Panc1 (cell line): ENCODE results near the gene WSCD1. TPM values are rescaled to one million over a fixed set of nuclear protein-coding genes. Genes with fewer than 3 reads are reported as not detected.

Source experiments
- ATAC-seq: fragments of 200-7000 bp; cut with Tn5 transposase; 2 replicates; pipeline ENCODE4 v1.9.1; 2020; ENCODE audit warnings: mild to moderate bottlenecking, moderate library complexity
- BruUV-seq: library from RNA; stranded (reverse); fragments of 400-500 nt; replicated peaks from 2 replicates; lab custom pipeline; 2021; lab: Mats Ljungman, UMichigan
- CTCF ChIA-PET: fragments of 300-600 bp; sonication (Branson Sonifier 250); formaldehyde crosslinking; loops from one replicate; lab custom pipeline; 2022; ENCODE audit warnings: antibody characterized with exemption; lab: Charles Lee
- POLR2A ChIA-PET: fragments of 300-600 bp; sonication (Branson Sonifier 250); formaldehyde crosslinking; loops from one replicate; lab custom pipeline; 2022; ENCODE audit warnings: antibody characterized with exemption; lab: Charles Lee
- DNase-seq: peaks from one replicate; pipeline ENCODE4 v3.0.0-alpha.2; 2010; ENCODE audit warnings: low read depth, low spot score
- H3K27ac ChIP-seq: 2 replicates; pipeline ENCODE4 v1.5.1; 2011; ENCODE audit warnings: mild to moderate bottlenecking, low read length, inconsistent platforms
- H3K27me3 ChIP-seq: fragments of 200-500 bp; sonication (Bioruptor generic); 2 replicates; pipeline ENCODE4 v1.6.0; 2014; ENCODE audit warnings: low read length, inconsistent platforms; ENCODE audit not compliant: control insufficient read depth, insufficient read depth
- H3K36me3 ChIP-seq: fragments of 200-500 bp; sonication (Bioruptor generic); 2 replicates; pipeline ENCODE4 v1.5.1; 2014; ENCODE audit warnings: inconsistent platforms, mild to moderate bottlenecking, low read length, moderate library complexity; ENCODE audit not compliant: control insufficient read depth, insufficient read depth
- H3K4me1 ChIP-seq: 2 replicates; pipeline ENCODE4 v1.5.1; 2011; ENCODE audit warnings: inconsistent platforms, mild to moderate bottlenecking, low read length, moderate library complexity; ENCODE audit not compliant: control insufficient read depth, insufficient read depth
- H3K4me3 ChIP-seq, 2 experiments: 2 replicates each; pipeline ENCODE4 v1.5.1; 2011 to 2012; ENCODE audit warnings: low read depth in 2 of 2, low read length in 2 of 2, mild to moderate bottlenecking in 2 of 2, inconsistent platforms in 1 of 2, moderate library complexity in 1 of 2
- H3K9me3 ChIP-seq: fragments of 200-500 bp; sonication (Bioruptor generic); 2 replicates; pipeline ENCODE4 v1.5.1; 2014; ENCODE audit warnings: low read depth, mild to moderate bottlenecking, inconsistent platforms, low read length, moderate library complexity; ENCODE audit not compliant: control insufficient read depth, insufficient read depth
- POLR2AphosphoS5 ChIP-seq: IDR thresholded peaks from 2 replicates; pipeline ENCODE4 v1.6.1; 2012; ENCODE audit warnings: mild to moderate bottlenecking, low read depth, low read length, moderate library complexity
- SIN3A ChIP-seq: IDR thresholded peaks from 2 replicates; pipeline ENCODE4 v1.6.1; 2012; ENCODE audit warnings: low read depth, mild to moderate bottlenecking, low read length, moderate library complexity, borderline replicate concordance; ENCODE audit not compliant: insufficient read depth
- TCF7L2 ChIP-seq: IDR thresholded peaks from 2 replicates; pipeline ENCODE4 v1.6.1; 2011; ENCODE audit warnings: mild to moderate bottlenecking, low read depth, low read length, inconsistent platforms
- in situ Hi-C: cut with HindIII; loops from 2 replicates; pipeline ENCODE4 v1.10.0; 2016; ENCODE audit warnings: low sequenced_read_pairs, low pct_unique_long_range_greater_than_20kb
- intact Hi-C: fragments of 100-400 bp; cut with micrococcal nuclease; formaldehyde crosslinking; loops from one replicate; pipeline ENCODE4 v1.10.0; 2022; ENCODE audit not compliant: unreplicated experiment
- total RNA-seq: library from RNA; stranded (reverse); gene quantifications from one replicate; pipeline ENCODE4 v1.2.1, GENCODE V29; 2021; ENCODE audit not compliant: unreplicated experiment
- TF ChIP-seq, protein P1 (sequence below), 2 experiments: IDR thresholded peaks; 2 replicates each; pipeline ENCODE4 v1.6.1; 2011 to 2012; ENCODE audit warnings: low read depth in 2 of 2, control low read depth in 1 of 2, low read length in 1 of 2, mild to moderate bottlenecking in 1 of 2, moderate library complexity in 1 of 2; ENCODE audit not compliant: insufficient read depth in 1 of 2
- TF ChIP-seq, protein P2 (sequence below): fragments of 450-650 bp; IDR thresholded peaks from 2 replicates; pipeline ENCODE4 v1.5.1; 2017; ENCODE audit warnings: mild to moderate bottlenecking

WSCD1 gene
- total RNA-seq, 1 experiment from 2014 or later = 0.74 TPM

DNA sequence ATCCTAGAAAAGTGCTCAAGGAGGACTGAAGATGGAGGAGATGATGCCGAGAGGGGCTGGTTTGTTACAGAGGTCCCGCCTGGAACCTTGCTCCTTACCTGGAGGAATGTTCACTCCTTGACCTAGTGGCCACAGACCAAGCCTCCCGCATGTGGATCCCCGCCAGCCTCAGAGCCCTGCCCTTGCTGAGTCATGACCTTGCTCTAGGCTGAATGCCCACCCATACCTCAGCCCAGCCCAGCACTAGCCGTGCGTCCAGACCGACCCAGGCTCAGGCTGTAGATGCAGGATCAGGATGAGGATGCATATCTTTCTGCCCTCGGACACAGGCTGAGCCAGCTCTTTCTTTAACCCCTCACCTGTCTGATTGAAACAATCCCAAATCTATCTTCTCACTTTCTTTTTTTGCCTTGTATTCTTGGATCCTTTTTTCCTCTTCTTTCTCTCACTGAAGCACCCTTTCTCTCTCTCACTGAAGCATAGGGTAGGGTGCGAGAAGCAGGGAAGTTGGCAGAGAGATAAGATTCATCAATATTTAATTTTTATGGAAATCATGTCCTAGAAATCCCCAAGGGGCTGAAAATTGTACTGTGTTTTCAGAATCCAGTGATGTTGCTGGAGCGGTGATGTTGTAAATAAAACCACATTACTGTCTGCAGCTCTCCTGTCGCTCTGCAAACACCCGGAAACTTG, 34.9 kb downstream of the WSCD1 start:
- Histone ChIP-seq H3K4me3 (no peak overlapping the region), H3K36me3 (no peaks in the 10 kb centered on the region), H3K4me1 (no peaks in the 10 kb centered on the region), H3K27me3 (no peaks in the 10 kb centered on the region; the same call in 1 of the 2 replicates), H3K9me3 (no peaks in the 10 kb centered on the region), H3K27ac (no peak overlapping the region)
- BruUV-seq = no TSS peak
- CTCF ChIA-PET = no interaction called here
- POLR2A ChIA-PET = no interaction called here
- in situ Hi-C loops = no loop called here
- ATAC-seq (no peak), DNase-seq (no peak)
- intact Hi-C loops = no loop called here
- no peak for TF ChIP-seq TCF7L2
- no peak for TF ChIP-seq SIN3A
- no peak for TF ChIP-seq POLR2AphosphoS5
- TF ChIP-seq, protein P1, sequence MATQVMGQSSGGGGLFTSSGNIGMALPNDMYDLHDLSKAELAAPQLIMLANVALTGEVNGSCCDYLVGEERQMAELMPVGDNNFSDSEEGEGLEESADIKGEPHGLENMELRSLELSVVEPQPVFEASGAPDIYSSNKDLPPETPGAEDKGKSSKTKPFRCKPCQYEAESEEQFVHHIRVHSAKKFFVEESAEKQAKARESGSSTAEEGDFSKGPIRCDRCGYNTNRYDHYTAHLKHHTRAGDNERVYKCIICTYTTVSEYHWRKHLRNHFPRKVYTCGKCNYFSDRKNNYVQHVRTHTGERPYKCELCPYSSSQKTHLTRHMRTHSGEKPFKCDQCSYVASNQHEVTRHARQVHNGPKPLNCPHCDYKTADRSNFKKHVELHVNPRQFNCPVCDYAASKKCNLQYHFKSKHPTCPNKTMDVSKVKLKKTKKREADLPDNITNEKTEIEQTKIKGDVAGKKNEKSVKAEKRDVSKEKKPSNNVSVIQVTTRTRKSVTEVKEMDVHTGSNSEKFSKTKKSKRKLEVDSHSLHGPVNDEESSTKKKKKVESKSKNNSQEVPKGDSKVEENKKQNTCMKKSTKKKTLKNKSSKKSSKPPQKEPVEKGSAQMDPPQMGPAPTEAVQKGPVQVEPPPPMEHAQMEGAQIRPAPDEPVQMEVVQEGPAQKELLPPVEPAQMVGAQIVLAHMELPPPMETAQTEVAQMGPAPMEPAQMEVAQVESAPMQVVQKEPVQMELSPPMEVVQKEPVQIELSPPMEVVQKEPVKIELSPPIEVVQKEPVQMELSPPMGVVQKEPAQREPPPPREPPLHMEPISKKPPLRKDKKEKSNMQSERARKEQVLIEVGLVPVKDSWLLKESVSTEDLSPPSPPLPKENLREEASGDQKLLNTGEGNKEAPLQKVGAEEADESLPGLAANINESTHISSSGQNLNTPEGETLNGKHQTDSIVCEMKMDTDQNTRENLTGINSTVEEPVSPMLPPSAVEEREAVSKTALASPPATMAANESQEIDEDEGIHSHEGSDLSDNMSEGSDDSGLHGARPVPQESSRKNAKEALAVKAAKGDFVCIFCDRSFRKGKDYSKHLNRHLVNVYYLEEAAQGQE (IDR thresholded peaks at IDR 0.05; ENCODE audit: insufficient read depth in 1 of 2, low read depth in 2 of 2, low read length in 1 of 2) = no peak
- TF ChIP-seq, protein P2, sequence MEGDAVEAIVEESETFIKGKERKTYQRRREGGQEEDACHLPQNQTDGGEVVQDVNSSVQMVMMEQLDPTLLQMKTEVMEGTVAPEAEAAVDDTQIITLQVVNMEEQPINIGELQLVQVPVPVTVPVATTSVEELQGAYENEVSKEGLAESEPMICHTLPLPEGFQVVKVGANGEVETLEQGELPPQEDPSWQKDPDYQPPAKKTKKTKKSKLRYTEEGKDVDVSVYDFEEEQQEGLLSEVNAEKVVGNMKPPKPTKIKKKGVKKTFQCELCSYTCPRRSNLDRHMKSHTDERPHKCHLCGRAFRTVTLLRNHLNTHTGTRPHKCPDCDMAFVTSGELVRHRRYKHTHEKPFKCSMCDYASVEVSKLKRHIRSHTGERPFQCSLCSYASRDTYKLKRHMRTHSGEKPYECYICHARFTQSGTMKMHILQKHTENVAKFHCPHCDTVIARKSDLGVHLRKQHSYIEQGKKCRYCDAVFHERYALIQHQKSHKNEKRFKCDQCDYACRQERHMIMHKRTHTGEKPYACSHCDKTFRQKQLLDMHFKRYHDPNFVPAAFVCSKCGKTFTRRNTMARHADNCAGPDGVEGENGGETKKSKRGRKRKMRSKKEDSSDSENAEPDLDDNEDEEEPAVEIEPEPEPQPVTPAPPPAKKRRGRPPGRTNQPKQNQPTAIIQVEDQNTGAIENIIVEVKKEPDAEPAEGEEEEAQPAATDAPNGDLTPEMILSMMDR = no peak

DNA sequence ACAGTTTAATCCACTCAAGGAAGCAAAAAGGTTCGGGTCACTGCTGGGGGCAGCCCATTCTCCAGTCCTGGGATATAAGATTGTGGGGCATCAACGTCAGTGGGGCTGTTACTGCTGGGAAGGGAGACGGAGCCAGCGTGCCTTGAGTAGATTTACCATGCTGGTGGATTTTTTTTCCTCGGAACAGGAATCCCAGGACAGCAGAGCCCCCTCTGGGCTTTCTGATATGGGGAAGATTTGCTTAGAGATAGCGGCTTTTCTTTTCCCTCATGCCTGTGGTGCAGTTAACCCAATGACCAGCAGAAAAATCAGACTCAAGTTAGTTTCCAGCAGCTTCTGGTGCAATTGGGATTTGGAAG, 35.4 kb downstream of the WSCD1 start:
- in situ Hi-C loops = no loop called here
- no peak overlapping the region for H3K4me3 ChIP-seq
- ATAC-seq (no peak), DNase-seq (no peak)
- no peaks in the 10 kb centered on the region; the same call in 1 of the 2 replicates for H3K27me3 ChIP-seq
- ChIA-PET POLR2A (no interaction called here), CTCF (no interaction called here)
- intact Hi-C loops = no loop called here
- H3K4me1 ChIP-seq = no peaks in the 10 kb centered on the region
- BruUV-seq = no TSS peak
- no peak overlapping the region for H3K27ac ChIP-seq
- no peaks in the 10 kb centered on the region for H3K9me3 ChIP-seq
- TF ChIP-seq, protein P1 (IDR thresholded peaks at IDR 0.05; ENCODE audit: insufficient read depth in 1 of 2, low read depth in 2 of 2, low read length in 1 of 2) = no peak
- TF ChIP-seq, protein P2 = no peak
- TF ChIP-seq SIN3A (no peak), TCF7L2 (no peak), POLR2AphosphoS5 (no peak)
- no peaks in the 10 kb centered on the region for H3K36me3 ChIP-seq
